ENCODE measurements around the gene HS3ST4.
"Not testable (repeated sequence)": the region's sequence is repeated elsewhere in the genome, so short reads cannot be mapped to it uniquely, and the experiment has no call there.

HS3ST4 gene

GRCh38 chr16:26070302-26071100 is 378.7 kb downstream of the HS3ST4 start:
- DNase-seq (ENCODE audit: extremely low read depth in 1 of 2, low read depth in 1 of 2) = no peak

GRCh38 chr16:26071101-26071866 is 379.5 kb downstream of the HS3ST4 start:
- DNase-seq (ENCODE audit: extremely low read depth in 1 of 2, low read depth in 1 of 2) = no peak

GRCh38 chr16:26078716-26079355 is 387.1 kb downstream of the HS3ST4 start:
- DNase-seq (ENCODE audit: extremely low read depth in 1 of 2, low read depth in 1 of 2) = no peak

GRCh38 chr16:26087091-26087490 is 395.3 kb downstream of the HS3ST4 start:
- DNase-seq (ENCODE audit: extremely low read depth in 1 of 2, low read depth in 1 of 2) = no peak

GRCh38 chr16:26091511-26091910 is 399.8 kb downstream of the HS3ST4 start:
- no peak for DNase-seq (ENCODE audit: extremely low read depth in 1 of 2, low read depth in 1 of 2)

- DNase-seq (ENCODE audit: extremely low read depth in 1 of 2, low read depth in 1 of 2) = not testable (repeated sequence)
Measured at GRCh38 chr16:26098206-26098605, 406.4 kb downstream of the HS3ST4 start.

GRCh38 chr16:26102369-26102768 is 410.6 kb downstream of the HS3ST4 start:
- no peak for DNase-seq (ENCODE audit: extremely low read depth in 1 of 2, low read depth in 1 of 2)

GRCh38 chr16:26108836-26109505 is 417.2 kb downstream of the HS3ST4 start:
- DNase-seq (ENCODE audit: extremely low read depth in 1 of 2, low read depth in 1 of 2) = no peak

GRCh38 chr16:26111900-26112299 is 420.1 kb downstream of the HS3ST4 start:
- DNase-seq (ENCODE audit: extremely low read depth in 1 of 2, low read depth in 1 of 2) = no peak

- DNase-seq (ENCODE audit: extremely low read depth in 1 of 2, low read depth in 1 of 2) = no peak
Measured at GRCh38 chr16:26118575-26118974, 426.8 kb downstream of the HS3ST4 start.

- no peak for DNase-seq (ENCODE audit: extremely low read depth in 1 of 2, low read depth in 1 of 2)
Measured at GRCh38 chr16:26120729-26121128, 429.0 kb downstream of the HS3ST4 start.

GRCh38 chr16:26128296-26128695 is 436.5 kb downstream of the HS3ST4 start:
- no peak for DNase-seq (ENCODE audit: extremely low read depth in 1 of 2, low read depth in 1 of 2)

- DNase-seq (ENCODE audit: extremely low read depth in 1 of 2, low read depth in 1 of 2) = no peak
Measured at GRCh38 chr16:26129997-26130396, 438.2 kb downstream of the HS3ST4 start.

GRCh38 chr16:26133416-26134093 is 441.8 kb downstream of the HS3ST4 start:
- no peak for DNase-seq (ENCODE audit: extremely low read depth in 1 of 2, low read depth in 1 of 2)

- DNase-seq (ENCODE audit: extremely low read depth in 1 of 2, low read depth in 1 of 2) = no peak
Measured at GRCh38 chr16:26134588-26134987, 442.8 kb downstream of the HS3ST4 start.

GRCh38 chr16:26137956-26138355 is 446.2 kb downstream of the HS3ST4 start:
- no peak for DNase-seq (ENCODE audit: extremely low read depth in 1 of 2, low read depth in 1 of 2)

- no peak for DNase-seq (ENCODE audit: extremely low read depth in 1 of 2, low read depth in 1 of 2)
Measured at GRCh38 chr16:26139091-26139490, 447.3 kb downstream of the HS3ST4 start.

GRCh38 chr16:26139884-26140283 is 448.1 kb downstream of the HS3ST4 start:
- no peak for DNase-seq (ENCODE audit: extremely low read depth in 1 of 2, low read depth in 1 of 2)

- no peak for DNase-seq (ENCODE audit: extremely low read depth in 1 of 2, low read depth in 1 of 2)
Measured at GRCh38 chr16:26149364-26150190, 457.8 kb downstream of the HS3ST4 start.

- DNase-seq (ENCODE audit: extremely low read depth in 1 of 2, low read depth in 1 of 2) = no peak
Measured at GRCh38 chr16:26155221-26155620, 463.5 kb downstream of the HS3ST4 start.
